AG04449 (cell line): ENCODE results near the gene CDH15.

Experiments used
- CTCF ChIA-PET: fragments of 350-600 bp; formaldehyde crosslinking; extraction: SDS; loops from one replicate; lab custom pipeline; 2021; ENCODE audit warnings: antibody characterized with exemption; lab: Yijun Ruan, JAX
- POLR2A ChIA-PET: fragments of 400-600, 350-600 bp; formaldehyde crosslinking; extraction: SDS; loops from one replicate; lab custom pipeline; 2020; ENCODE audit warnings: antibody characterized with exemption, inconsistent platforms; lab: Yijun Ruan, JAX
- DNase-seq: peaks from one replicate; pipeline ENCODE4 v3.0.0-alpha.2; 2010; ENCODE audit warnings: low read depth, low spot score
- H3K4me3 ChIP-seq: 2 replicates; pipeline ENCODE4 v1.5.1; 2011; ENCODE audit warnings: low read depth, mild to moderate bottlenecking, control low read depth, low read length
- CTCF ChIP-seq: IDR thresholded peaks from one replicate; pipeline ENCODE4 v1.5.1; 2011; ENCODE audit warnings: mild to moderate bottlenecking, moderate library complexity, low read length, control low read depth, inconsistent platforms; ENCODE audit not compliant: insufficient read depth; ENCODE audit errors: missing control alignments

Gene CDH15

GRCh38 chr16:89195521-89196171 lies 24.1 kb downstream of the CDH15 start:
- no peak for DNase-seq
- no peak for TF ChIP-seq CTCF
- ChIA-PET POLR2A (no interaction called here), CTCF (no interaction called here)
- no peak overlapping the region for H3K4me3 ChIP-seq

GRCh38 chr16:89197033-89197632 lies 25.6 kb downstream of the CDH15 start:
- TF ChIP-seq CTCF, result no peak
- DNase-seq, result no peak
- POLR2A ChIA-PET, result no interaction called here

GRCh38 chr16:89197633-89198416 lies 26.3 kb downstream of the CDH15 start:
- no peak for DNase-seq
- CTCF ChIA-PET, result interaction anchor here (0.8 to 1.6 kb wide), 2 partner anchors 13 to 31 kb away, joined by 3 to 4 read pairs; no protein-coding TSS in a partner anchor
- no peak overlapping the region for H3K4me3 ChIP-seq
- POLR2A ChIA-PET, result interaction anchor here (0.8 kb wide), 1 partner anchor 14 kb away, joined by 3 read pairs; no protein-coding TSS in a partner anchor
- TF ChIP-seq CTCF, result no peak

More at GRCh38 chr16:89197033-89197632, 25.6 kb downstream of the CDH15 start:
- CTCF ChIA-PET, result interaction anchor here (1.6 kb wide), 1 partner anchor 30 kb away, joined by 4 read pairs; no protein-coding TSS in a partner anchor
- H3K4me3 ChIP-seq, result no peak overlapping the region

GRCh38 chr16:89198417-89199240 lies 27.1 kb downstream of the CDH15 start:
- no peak for TF ChIP-seq CTCF
- H3K4me3 ChIP-seq, result no peak overlapping the region
- ChIA-PET POLR2A (interaction anchor here (0.8 kb wide), 1 partner anchor 15 kb away, joined by 3 read pairs; no protein-coding TSS in a partner anchor), CTCF (interaction anchor here (0.8 to 1.7 kb wide), 2 partner anchors 12 to 18 kb away, joined by 3 to 5 read pairs; no protein-coding TSS in a partner anchor)
- no peak for DNase-seq

- H3K4me3 ChIP-seq, result no peak overlapping the region
- POLR2A ChIA-PET, result interaction anchor here (0.8 kb wide), 1 partner anchor 16 kb away, joined by 3 read pairs; no protein-coding TSS in a partner anchor
- TF ChIP-seq CTCF, result no peak
- no peak for DNase-seq
- CTCF ChIA-PET, result interaction anchor here (1.7 kb wide), 1 partner anchor 17 kb away, joined by 5 read pairs; no protein-coding TSS in a partner anchor
Observed at GRCh38 chr16:89199241-89200123, 27.9 kb downstream of the CDH15 start.
